HG03045 (cell line): ENCODE data around the gene ADTRP.
A peak's percentile ranks its signal among the peaks of the same experiment; 100 is the strongest.
"Not testable (repeated sequence)": the region's sequence is repeated elsewhere in the genome, so short reads cannot be mapped to it uniquely, and the experiment has no call there.

ENCODE experiments used
- ATAC-seq: cut with Tn5 transposase; IDR thresholded peaks from one replicate; pipeline ENCODE4 v1.9.1; 2021; ENCODE audit warnings: mild to moderate bottlenecking, moderate library complexity; ENCODE audit not compliant: unreplicated experiment

ADTRP gene

DNA sequence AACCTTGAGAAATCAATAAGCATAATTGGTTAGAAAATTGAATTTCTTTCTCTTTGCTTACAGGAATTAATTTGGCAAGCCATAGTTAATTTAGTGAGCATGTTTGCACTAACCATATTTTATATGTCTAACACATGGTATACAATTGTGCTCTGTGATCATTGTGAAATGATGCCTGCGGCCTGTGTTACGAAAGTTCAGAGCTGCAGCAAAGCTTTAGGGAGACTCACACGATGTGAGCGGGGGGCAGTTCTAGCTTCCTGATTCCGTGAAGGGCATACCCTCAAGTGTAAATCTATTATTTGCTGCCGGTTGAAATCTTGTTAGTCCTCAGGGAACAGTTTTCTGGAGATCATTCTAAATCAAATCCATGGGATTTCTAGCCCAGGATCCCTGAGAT lies 25.5 kb upstream of the ADTRP start:
- ATAC-seq, result no peak

DNA sequence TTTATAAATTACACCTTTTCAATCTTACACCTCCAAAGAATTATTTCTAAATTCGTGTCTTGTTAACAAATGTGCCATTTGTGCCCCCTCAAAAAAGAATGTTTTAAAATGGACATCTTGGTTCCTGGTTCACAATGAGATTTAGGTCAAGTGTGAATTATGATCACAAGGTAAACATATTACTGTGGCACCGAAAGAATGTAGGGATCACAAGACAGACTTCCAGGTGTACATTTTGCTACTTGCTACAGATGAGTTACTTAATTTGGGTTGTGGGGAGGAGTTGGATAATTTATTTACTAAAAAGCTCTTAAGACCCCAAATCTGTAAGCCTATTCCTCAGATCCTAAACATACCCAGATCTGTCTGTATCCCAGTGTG lies 25.0 kb upstream of the ADTRP start:
- ATAC-seq, result no peak

DNA sequence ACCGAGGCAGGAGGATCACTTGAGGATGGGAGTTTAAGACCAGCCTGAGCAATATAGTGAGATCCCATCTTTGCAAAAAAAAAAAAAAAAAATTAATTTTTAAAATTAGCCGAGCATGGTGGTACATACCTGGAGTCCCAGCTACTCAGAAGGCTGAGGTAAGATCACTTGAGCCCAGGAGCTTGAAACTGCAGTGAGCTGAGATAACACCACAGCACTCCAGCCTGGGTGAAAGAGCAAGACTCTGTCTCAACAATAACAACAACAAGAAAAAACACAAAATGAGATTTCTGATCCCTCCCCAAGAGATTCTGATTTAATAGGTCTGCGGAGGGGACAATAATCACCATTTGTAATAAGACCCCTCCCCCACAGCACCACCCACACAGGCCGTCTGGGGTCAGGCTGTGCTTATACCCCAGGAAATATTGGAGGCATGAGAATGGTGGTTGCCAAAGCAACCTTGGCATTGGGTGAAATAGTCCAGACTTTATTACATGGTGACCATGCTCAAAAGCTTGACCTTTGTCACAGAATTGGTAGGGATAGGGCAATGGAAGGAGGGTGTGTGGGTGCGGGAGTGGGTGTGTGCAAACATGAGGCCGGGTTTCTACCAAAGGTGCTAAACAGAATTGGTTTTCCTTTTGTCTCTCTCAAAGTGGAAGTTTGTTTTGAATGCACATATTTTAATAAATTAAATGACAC lies 24.4 kb upstream of the ADTRP start:
- ATAC-seq, result no peak

DNA sequence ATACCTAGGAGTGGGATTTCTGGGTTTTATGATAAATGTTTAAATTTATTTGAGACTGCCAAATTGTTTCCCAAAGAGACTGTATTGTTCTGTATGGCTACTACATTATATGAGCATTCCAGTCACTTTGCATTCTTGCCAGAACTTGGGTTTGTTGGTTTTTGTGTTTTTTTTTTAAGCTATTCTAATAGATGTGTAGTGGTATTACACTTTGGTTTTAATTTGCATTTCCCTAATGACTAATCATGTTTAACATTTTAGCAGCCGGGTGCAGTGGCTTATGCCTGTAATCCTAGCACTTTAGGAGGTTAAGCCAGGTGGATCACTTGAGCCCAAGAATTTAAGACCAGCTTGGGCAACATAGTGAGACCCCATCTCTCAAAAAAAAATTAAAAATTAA lies 21.9 kb upstream of the ADTRP start:
- ATAC-seq, result not testable (repeated sequence)

DNA sequence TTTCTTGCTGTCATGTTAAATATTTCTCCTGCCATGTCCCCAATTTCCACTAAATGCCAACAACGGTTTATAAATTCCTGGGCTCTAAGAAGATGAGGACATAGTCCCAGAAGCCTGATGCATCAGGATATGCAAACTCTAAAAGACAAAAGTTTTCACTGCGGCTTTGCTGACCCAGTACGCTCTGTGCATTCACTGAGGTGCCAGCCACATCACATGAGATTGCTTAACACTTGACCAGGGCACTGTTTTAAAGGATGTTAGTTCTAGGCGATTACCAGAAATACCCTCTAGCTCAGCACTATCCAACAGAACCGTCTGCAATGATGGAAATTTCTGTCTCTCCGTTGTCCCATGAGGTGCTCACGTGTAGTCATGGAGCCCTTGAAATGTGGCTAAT lies 19.9 kb upstream of the ADTRP start:
- no peak for ATAC-seq

DNA sequence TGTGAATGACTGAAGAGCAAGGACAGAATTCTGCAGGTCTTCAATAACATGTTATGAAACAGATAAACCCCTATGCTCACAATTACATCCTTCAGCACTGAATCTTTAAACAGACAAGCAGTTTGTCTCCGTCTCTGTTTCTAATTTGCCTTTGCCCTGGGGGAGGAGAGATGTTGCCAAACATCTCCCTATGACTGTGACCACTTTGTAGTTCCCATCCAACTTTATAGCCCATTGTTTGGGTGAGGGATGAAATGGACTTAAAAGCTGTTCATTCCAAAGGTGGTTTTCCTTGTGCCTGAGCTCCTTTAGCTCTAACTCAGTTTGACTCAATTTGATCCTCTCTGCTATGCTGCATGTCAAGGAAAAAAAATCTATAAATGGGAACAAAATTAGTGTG lies 19.5 kb upstream of the ADTRP start:
- ATAC-seq, result no peak

DNA sequence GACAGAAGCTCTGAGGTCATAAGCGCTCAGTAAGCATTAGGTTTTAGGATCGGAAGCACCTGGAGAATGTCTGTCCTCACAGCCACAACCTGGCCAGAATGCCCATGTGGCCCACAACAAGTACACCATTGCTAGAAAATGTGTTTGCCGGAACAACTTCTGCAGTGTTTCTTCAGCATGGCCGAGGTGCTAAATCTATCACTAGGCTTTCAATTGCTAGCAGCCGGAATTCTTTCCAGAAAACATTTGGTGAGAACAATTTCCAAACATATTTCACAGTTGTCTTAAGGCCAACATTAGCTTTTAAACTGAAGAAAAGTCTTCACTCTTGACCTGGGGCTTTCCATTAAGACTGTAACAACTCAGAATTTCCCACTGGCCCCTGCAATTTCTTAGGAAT lies 18.2 kb upstream of the ADTRP start:
- no peak for ATAC-seq

DNA sequence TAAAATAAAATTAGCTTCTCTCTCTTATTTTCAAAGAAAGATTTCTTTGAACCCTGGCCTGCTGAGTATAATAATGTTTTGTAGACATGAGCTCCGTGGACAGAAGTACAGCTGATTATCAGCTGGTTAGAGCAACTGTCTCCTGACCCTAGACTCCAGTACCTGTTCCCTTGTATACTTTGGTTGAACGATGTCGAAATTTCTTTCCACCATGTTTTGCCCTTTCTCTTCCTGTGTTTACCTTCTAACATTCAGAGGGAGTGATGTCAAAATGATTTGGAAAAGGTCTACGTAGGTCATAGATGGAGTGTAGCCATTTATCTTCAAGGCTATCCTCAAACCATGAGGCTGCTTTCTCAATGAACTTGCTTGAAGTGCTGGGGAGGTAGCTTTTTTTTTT lies 16.8 kb upstream of the ADTRP start:
- ATAC-seq, result no peak

DNA sequence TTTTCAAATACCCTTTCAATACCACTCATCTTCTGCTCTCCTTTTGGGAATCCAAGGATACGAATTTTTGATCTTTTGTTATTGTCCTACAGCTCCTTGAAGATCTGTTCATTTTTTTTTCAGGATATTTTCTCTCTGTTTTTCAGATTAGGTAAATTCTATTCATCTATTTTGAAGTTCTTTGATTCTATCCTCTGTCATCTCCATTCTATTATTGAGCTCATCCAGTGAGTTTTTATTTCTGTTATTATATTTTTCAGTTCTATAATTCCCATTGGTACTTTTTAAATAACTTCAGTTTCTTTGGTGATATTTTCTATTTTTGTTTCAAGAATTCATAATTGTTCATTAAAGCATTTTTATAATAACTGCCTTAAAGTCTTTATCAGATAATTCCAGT lies 14.7 kb upstream of the ADTRP start:
- no peak for ATAC-seq

DNA sequence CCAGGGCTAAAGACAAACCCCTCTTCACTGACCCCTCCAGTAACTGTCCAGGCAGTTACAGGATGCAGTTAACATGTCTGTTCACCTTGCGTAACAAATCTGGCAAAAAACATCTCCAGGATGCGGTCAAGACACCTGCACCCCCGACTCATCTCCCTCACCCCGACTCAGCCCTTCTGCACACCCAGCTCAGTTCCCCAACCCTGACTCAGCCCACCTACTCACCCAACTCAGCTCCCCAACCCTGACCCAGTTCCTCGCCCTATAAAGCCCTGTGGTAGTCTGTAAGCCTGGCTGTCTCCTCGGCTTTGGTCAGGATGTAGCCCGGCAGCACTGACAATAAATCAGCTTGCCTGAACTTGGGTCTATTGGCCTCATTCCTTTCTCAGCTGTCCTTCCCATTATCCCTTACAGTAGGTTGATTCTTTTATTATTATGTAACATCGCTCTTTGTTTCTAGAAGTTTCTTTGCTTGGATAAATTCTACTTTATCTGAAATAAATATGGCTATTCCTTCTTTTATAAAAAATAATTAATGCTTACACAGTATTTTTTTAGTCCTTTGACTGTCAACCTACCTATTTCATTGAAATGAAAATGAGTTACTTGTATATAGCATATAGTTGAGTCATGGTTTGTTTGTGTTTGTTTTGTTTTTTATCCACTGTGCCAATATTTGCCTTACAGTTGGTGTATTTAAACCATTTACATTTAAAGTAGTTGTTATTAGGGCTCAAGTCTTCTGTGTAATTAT lies 12.9 kb upstream of the ADTRP start:
- ATAC-seq, result no peak

DNA sequence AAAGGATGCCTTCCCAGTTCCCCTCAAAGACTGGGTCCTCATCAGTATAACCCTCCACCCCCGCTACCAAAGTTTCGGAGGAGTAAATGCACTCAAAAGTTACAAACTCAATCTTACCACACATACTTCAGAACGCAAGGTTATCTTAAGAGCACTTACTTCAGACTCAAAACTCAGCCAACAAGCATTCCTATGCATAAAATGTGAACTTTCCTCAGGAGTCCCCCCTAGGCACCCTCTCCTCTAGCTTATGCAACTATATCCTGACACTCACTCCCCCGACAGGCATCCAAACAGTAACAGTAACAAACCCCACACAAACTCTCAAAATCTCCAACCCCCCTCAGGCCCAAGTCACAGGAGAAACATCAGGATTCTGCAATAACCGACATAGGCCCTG lies 11.1 kb upstream of the ADTRP start:
- no peak for ATAC-seq

DNA sequence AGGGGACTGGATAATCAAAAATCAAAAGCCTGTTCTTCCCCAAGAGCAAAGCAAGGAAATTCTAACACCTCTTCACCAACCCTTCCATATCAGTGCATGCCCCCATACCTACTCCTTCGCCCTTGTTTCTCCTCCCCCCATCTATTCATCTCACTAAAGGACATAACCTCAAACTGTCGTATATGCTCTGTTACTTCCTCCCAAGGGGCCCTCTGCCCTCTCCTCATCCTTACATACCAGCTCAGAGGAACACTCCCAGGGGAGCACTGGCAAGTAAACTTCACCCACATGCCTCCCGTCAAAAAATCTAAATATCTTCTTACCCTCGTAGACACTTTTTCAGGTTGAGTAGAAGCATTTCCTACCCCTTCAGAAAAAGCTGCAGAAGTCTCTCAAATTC lies 9.4 kb upstream of the ADTRP start:
- no peak for ATAC-seq

DNA sequence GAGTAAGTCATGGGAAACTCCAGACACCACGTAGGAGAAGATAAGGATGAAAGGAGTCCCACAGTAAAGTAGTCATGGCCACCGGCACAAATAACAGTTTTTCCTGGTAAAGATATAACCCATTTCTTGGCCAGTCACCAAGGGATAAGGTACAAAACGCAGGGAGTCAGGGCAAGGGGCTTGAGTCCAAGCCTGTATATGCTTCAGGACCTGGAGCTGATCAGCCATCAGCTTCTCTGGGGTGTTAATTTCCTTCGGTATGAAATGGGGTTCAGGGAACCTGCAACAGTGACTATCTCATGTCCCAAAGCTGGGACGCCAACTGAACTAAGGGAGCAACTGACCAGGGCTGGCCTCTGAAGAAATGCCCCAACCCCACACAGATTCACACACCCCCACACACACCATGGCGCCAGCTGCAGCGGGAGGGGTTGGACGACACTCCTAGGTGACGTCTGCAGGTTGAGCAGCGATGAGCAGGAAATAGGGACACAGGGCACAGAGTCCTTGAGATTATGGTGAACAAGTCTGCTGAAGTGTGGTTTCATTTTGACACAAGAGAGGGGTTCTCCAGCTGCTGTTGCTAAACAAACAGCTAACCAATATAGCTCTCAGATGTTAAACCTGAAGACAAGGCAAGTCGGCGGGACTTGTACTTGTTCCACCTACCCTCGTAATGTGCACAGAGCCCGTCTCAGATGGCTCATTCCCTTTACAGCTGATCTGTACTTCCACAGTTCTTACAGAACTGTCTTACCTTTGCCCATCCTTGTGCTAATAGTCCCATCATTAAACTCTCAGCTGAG lies 7.4 kb upstream of the ADTRP start:
- peak; percentile 94 for ATAC-seq

DNA sequence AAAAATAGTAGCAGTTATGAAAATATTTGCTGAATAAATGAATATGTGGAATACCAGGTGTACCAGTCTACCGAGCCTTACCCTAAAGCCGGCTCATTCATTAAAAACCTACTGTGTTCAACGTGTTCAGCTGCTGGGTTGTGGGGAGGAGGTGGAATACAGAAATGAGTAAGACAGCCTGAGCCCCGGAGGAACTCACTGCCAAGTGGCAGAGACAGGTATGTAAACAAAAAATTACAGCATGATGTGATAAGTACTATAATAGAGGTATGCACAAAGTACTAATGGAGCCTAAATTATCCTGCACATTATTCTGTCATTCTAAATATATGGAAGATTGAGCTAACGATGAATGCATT lies 6.8 kb upstream of the ADTRP start:
- ATAC-seq, result peak; percentile 34

DNA sequence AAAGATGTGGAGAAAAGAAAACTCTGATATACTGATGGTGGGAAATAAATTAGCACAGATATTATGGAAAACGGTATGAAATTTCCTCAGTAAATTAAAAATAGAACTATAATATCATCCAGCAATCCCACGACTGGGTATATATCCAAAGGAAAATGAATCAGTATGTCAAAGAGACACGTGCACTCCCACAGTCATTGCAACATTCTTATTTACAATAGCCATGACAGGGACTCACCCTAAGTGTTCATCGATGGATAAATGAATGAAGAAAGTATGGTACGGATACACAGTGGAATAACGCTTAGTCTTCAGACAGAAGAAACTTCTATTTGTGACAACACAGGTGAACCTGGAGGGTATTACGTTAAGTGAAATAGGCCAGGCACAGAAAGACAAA lies 5.7 kb upstream of the ADTRP start:
- ATAC-seq, result no peak

DNA sequence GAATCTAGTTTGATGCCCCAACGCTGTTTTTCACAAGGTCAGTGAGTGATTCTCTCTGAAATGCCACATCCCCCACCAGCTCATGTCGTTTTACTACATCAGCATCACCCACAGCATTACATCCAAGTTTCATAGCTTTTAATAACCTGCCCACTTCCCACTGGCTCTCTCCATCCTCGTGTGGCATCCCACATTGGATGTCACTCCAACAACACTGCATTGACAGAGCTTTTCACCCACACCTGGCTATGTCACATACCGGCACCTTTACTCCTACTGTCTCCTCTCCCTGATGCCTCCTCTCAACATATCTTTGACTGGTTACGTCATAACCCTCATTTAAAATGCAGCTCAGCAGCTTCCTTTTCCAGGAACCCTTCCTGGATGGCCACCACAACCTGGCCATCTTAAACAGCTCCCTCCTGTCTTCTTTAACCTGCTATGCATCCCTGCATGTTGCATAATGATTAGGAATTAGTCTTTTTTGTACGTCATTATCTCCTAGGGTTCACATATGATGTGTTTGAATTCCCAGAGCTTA lies 5.0 kb upstream of the ADTRP start:
- no peak for ATAC-seq

DNA sequence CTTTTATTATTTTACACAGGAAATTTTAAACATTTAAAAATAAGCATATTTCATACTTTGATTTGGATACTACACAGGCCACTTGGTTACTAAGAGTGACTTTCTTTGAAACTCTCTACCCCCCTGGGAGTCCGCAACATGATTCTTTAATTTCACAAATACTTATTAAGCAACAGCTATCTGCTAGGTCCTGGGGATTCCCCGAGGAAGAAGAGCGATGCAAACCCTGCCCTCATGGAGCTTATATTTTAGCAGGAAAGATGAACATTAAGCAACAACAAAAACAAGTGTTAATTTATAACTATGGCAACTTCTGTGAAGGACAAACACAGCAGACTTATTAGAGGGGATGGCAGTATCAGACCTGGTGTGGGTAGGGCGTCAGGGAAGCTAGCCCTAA lies 3.9 kb upstream of the ADTRP start:
- no peak for ATAC-seq

DNA sequence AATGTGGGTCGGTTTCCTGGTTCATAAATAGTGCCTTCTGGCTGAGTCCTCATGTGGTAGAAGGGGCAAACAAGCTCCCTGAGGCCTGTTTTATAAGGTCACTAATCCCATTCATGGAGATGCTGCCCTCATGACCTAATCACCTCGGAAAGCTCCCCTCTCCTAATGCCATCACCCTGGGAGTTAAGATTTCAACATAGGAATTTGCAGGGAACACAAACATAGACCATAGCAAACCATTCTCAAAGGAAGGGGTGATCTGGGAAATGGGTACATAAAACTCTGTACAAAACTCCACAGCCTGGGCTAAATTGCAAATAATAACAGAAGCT lies 1.5 kb upstream of the ADTRP start:
- ATAC-seq, result no peak

DNA sequence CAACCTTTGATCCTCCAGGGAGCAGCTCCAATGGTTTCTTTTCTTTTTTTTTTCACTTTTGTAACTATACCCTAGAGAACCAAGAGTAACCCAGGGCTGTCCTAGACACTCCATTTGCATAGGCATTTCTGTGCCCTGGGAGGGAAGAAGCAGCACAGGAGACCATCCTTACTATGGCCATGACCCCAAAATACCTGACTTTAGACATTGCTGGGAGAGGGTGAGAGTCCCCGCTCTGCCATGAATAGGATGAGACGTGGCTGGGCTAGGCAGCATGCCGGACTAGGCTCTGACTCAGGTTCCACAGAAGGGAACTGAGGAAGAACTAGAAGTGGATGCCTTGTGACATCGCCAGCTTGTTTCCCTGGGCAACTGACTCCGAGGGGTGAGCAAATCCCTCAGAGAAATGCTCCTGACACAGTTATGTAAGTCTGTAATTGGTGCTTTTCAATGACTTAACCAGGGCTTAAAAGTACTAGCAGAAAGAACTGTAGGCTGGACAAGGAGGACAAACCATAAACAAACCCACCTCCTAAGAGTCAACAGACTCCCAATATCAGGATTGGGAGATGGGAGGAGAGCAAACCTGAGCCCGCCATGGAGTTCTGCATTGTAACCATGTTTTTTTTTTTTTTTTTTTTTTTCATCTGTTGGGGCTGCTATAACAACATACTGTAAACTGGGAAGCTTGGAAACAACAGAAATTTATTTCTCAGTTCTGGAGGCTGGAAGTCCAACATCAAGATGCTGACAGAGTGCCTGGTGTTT lies 910 bp upstream of the ADTRP start:
- no peak for ATAC-seq

DNA sequence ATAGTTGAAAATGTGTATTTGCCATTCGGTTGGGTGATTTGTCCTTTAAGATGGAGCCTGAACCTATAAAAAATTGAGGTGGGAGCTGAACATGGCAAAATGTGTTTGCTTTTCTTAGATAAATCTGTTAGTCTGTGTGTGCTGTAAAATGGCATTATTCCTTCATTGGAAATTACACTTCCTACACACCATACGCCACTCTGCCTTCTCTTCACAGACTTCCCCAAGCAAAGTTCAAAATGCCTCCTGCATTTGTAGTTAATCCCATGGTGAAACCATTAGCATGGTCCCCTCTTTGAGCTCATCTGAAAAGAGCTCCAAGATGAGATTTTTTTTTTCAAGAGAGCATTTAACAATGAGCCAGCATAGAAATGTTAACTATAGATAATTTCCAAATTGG lies 567 bp downstream of the ADTRP start:
- ATAC-seq, result no peak

DNA sequence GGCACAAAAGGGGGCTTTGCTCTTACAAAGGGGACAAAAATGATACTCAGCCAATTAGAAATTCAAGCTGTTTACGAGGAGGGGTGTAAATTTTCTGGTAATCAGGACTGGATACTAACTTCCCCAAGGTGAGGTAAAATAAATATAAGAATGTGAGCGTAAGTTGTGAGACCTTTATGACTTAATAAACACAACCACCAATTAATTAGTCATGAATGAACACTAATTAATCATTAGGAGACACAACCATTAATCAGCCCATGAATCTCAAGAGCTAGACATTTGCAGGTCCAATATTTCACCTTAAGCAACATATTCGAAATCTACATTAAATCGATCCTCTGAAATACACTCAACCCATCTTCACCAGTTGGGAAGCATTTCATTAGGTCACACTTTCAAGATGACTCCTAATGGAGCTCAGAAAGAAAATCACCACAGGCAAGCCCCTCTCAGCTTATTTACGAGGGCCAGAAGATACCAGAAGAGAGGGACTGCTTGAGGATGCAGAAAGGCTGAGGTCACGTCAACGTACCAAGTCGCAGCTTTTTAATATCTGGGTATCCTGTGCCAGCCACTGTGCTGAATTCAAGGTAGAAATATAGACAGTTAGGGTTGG lies 2.7 kb downstream of the ADTRP start:
- ATAC-seq, result no peak
